Dedifferentiated amniotic fluid mesenchymal stem cell (primary cell): ENCODE measurements around the gene SLC26A6.

Source experiments
- DNase-seq: peaks from one replicate; pipeline ENCODE4 v3.0.0-alpha.2; 2016; ENCODE audit errors: extremely low spot score

Gene SLC26A6, protein sequence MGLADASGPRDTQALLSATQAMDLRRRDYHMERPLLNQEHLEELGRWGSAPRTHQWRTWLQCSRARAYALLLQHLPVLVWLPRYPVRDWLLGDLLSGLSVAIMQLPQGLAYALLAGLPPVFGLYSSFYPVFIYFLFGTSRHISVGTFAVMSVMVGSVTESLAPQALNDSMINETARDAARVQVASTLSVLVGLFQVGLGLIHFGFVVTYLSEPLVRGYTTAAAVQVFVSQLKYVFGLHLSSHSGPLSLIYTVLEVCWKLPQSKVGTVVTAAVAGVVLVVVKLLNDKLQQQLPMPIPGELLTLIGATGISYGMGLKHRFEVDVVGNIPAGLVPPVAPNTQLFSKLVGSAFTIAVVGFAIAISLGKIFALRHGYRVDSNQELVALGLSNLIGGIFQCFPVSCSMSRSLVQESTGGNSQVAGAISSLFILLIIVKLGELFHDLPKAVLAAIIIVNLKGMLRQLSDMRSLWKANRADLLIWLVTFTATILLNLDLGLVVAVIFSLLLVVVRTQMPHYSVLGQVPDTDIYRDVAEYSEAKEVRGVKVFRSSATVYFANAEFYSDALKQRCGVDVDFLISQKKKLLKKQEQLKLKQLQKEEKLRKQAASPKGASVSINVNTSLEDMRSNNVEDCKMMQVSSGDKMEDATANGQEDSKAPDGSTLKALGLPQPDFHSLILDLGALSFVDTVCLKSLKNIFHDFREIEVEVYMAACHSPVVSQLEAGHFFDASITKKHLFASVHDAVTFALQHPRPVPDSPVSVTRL

DNA sequence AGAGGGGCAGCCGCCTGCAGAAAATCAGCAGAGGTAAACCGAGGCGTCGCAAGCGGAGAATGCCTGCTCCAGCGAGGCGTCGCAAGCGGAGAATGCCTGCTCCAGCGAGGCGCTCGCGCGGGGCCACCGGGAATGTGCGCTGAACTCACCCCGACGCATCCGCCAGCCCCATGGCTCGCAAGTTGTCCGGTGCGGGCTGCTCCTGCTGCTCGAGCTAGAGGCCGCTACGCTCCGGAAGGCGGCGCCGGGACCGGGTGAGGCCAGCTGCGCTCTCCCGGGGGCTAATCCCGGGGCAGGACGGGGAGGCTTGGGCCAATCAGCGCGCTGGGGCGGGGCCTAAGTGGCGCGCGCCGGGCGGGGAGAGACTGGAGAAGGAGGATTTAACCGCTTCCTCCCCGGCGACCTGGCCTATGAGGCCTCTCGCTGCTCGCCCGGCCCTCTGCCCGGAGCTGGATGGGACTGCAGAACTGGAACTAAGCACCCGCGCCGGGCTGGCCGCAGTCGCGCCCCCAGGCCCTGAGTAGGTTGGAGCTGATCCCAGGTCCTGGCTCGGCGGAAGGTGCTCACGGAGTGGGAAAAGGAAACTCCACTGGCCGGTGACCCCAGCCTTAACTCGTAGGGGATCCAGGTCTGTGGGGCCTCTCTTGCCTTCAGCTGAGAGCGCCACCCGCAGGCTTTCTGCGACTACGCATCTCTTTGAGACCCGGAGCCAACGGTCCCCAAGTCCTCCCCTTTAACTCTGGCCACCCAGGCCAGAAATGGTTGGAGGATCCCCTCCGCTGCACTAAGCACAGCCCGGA, at the start of gene SLC26A6:
Gene SLC26A6, minus strand, starts transcription at position 240 of the 800 bp plus-strand sequence. Its CDS starts 68 bp downstream, at position 172.
- peak; percentile 95 for DNase-seq

DNA sequence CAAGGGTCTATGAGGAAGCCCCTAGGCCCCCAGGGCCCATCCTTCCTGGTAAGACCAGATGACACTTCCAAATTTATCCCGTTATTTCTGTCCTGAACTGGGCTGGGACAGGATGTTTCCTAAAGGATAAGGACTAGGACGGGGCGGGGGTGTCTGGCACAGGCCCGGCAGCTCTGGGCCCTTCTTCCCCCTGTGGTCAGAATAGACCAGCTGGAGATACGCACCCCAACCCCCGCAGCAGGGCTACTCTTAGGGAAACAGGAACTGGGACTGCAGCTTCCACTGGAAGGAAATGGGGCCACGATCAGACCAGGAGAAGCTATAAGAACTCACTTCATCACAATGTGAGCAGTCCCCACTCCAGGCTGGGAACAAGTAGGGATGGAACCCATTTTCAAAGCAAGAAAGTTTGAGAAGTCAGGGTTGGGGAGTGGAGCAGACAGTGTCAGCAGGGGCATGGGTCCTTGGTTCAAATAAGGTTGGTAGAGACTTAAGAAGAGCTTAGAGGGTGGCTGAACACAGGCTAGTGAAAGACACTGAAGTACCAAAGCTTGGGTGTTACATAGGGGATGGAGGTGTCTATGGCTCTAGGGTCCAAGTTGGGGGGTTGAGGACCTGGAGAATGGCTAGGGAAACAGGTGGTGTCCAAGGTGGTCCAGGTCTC, 49.4 kb upstream of the SLC26A6 start:
- DNase-seq = no peak

DNA sequence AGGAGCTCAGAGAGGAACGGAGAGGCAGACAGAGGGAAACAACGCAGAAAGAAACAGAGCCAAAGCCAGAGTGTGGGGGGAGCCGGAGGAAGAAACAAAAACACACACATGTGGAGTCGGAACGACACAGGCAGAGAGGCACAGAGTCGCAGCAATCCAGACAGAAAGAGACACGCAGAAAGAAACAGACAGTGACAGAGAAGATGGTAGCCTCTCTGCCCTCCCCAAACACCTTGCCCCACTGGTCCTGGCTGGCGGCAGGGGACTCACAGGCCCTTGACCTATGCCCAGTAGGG, 48.7 kb upstream of the SLC26A6 start:
- DNase-seq = no peak

DNA sequence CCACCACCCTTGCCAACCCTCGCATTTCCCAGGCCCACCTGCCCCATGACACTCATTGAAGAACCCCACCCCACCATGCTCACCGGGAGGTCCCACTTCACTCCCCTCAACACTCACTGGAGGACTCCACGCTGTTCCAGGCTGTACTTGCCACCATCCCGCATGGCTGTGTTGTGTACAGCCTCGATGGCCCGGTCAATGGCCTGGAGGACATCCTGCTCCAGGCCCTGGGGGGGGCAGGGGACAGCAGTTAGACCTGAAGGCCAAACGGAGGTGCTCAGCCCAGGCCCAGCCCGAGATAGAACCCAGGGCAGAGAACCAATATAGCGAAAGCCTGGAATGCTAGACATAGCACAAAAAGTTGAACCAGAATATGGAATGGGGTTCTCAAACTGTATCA, 47.5 kb upstream of the SLC26A6 start:
- no peak for DNase-seq

DNA sequence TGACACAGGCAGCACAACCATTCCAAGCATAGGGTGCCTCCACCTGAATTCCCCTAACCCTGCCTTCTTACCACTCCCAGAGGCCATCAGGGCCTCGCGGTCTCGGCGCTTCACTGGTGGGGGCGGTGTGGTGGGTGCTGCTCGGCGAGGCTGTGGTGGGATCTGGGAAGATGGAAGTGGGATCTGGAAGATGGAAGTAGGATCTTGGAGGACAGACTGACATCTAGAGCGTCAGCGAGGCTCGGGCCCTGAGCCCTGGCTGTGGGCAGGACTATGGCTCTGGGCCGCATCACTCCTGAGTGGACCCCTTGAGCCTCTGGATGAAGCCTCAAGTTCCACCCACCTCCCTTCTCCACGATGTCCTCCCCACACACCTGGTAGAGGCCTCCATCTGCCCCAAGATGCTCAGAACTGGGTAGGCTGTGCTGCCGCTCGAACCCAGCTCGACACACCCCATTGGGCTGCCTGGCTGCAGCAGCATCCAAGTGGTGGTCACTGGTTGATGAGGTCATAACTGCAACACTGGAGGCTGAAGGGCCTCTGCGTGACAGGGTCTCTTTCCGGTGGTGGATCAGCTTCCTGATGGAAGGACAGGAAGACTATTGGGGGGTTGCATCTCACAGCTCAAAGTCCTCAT, 46.8 kb upstream of the SLC26A6 start:
- no peak for DNase-seq

DNA sequence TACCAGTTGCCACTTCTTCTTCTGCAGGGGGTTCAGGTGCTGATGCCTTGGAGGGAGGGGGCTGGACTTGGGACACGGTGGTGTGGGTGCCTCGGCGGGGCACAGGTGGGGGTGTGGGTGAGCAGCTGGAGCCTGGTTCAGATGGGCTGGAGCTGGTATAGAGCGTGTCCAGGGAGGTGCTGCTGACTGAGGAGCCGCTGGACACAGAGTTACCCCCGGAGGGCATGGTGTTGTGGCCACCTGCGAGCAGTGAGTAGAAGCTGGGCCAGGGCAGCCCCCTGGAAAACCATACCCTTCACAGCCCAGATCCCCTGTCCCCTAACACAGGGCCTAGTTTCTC, 46.2 kb upstream of the SLC26A6 start:
- DNase-seq = no peak

DNA sequence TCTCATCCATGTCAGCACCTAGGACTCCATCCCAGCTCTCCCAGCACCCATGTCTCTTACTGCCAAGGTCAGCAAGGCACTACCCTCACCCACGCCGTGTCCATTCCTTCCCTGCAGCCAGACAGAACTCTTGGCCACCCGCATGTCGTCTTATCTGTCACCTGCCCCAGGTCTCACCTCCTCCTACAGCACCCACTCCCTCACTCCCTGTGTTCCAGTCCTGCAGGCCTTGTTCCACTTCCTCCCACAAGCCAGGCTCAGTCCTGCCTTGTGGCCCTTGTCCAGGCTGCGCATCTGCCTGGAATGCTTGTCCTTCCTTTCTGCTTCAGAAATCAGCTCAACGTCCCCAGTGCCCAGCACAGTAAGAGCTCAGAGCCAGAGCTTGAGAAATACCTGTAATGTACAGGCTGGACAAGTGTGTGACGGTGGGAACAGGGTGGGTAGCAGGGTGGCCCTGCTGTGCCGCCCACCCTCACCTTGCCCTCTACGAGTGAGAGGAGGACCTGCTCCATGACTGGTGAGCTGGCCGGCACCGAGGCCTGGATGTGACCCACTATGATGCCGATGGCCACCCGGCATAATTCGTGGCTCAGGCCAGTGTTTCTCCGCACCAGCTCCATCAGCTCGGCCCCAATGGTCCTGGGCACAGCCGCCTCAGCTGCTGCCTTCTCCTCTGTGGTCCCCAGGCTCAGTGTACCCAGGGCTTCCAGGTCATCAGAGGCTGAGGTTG, 45.7 kb upstream of the SLC26A6 start:
- DNase-seq = no peak

DNA sequence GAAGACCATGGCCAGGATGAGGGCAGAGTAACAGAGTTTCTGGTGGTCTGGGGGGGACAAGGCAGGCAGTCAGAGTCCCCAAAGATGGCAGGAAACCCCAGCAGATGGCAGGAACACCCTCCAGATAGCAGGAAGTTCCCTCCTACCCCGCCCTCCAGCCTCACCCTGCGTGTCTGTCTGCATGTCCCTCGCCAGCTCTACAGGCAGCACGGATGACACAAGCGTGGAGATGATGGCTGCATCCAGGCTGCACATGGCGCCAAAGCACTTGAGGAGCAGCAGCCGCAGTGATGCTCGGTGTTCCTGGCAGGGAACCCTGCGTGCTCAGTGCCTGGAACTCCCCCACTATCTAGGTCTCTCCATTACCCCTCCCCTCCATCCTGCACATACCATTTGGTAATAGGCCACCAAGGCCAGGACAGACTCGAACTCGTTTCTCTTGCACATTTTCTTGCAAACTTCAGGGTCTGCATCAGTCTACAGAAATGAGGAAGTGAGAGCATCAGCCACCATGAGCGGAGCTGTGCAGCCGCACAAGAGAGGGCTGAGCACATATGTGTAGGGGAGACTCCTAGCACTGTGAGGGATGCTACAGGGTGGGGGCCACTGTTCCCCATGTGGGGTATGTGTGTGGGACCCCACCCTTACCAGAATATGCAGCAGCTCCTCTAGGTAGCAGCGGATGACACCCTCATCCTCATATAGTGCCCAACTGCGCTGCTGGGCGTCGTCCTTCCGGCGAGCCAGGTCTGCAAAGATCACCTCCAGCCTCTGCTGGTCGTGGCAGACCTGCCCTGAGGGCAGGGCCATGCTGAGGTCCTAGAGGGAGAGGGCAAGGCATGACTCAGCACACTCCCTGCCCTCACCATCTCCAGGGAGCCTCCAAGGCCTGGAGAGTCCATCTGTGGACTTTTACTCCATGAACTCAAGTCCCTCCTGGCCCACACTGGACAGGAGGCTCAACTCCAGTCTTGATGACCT, 44.4 kb upstream of the SLC26A6 start:
- DNase-seq = no peak

DNA sequence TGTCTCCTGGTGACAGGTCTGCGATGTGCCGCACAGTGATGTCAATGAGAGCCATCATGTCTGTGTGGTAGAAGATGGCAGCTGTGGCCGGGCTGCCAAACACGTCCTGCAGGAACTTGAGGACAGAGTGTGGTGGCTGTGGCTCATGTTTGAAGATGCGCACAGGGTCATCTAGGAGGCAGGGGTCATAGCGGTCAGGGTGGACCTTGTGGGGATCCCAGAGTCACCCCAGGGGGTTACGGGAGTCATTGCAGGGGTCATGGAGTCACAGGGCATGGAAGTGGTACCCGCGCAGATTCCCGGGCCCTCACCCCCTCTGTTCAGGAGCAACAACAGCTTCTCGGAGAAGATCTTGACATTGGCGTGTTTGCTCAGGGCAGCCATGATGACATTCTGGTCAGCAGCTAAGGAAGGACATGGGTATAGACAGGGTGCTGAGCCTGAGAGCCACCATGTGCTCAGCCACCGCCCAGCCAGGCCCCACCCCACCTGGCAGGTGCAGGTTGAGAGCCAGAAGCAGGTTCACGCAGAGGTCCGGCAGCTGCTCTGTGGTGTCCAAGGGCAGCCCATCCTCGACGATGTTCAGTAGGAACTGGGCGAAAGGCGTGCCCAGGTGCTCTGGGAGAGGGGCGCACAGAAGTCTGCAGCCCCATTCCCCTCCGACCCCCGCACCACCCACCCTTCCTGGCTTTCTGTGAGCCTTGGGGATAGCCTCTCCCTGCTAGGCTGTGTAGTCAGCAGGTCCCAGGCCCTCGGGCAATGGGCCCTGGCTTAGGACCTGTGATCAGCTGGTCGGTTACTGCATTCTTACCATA, 43.5 kb upstream of the SLC26A6 start:
- no peak for DNase-seq

DNA sequence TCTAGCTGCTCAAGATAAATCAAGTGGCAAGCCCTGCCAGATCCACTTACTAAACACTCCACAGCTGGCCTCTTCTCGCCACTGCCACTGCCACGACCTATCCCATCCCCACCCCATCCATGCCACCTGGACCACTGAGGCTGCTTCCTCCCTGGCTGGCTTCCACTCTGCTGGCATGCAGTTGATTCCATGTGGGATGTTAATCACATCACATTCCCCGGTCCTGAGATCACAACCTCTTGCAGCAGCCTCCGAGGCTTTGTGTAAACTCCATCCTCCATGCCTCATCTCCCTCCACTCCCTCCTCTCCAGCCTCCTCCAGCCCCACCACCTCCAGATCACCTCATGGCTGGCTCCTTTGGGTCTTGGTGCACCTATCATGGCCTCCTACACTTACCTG, 42.8 kb upstream of the SLC26A6 start:
- DNase-seq = no peak

DNA sequence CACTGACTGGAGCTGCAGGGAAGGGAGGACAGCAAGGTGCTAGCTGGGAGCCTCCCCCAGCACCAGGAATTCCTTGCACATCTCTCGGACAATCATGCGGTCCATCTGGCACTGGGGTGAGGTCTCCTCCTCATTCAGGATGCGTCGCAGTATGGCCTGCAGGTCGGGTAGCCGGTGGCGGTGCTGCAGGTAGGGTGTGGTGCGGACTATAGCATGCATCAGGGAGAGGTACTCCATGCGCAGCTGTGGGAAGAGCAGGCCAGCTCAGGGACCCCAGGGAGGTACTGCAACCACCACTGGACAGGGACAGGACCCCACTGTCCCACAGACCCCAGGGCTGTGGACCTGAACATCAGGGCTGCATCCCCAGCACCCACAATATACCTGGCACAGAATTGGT, 39.2 kb upstream of the SLC26A6 start:
- no peak for DNase-seq

DNA sequence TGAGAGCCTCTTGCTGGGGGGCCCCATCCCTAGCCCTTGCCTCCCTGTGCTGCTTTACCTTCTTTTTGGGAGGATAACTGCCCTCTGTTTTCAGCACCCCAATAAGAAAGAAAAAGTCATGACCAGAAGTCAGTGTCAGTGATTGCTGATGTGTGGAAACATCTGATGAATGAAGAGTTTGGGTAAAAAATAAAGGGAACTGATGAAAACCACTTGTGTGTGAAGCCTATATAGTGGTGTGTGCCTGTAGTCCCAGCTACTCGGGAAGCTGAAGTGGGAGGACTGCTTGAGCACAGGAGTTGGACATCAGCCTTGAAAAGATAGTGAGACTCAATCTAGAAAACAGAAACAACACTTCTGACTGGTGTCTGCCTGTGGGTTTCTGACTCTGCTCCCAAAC, 37.3 kb upstream of the SLC26A6 start:
- DNase-seq = no peak

DNA sequence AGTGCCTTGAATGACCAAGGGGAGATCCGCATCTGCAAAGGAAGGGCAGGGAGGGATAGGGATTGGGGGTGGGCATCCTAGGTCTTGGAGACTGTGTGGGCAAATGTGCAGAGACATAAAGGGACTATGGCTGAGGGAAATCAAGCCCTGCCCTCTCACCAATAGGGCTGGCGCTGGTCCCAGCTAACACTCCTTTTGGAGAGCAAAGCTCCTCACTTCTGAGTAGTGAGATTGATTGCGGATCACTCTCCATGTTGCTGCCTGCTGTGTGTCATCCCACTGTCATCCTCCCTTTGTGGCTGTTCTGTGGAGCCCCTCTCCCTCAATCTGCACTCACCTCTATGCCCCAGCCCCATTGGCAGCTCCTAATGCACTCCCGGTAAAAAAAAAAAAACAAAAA, 29.7 kb upstream of the SLC26A6 start:
- DNase-seq = no peak

DNA sequence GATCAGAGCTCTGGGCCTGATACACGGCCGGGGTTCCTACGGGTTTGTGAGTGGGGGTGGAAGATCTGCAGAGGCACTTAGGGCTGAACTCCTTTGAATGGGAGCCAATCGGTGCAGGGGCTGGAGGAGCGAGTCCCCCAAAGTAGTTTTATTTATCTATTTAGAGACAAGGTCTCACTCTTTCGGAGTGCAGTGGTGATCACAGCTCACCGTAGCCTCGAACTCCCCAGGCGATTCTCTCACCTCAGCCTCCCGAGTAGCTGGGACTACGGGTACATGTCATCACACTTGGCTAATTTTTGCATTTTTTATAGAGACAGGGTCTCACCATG, 29.0 kb upstream of the SLC26A6 start:
- DNase-seq = no peak

DNA sequence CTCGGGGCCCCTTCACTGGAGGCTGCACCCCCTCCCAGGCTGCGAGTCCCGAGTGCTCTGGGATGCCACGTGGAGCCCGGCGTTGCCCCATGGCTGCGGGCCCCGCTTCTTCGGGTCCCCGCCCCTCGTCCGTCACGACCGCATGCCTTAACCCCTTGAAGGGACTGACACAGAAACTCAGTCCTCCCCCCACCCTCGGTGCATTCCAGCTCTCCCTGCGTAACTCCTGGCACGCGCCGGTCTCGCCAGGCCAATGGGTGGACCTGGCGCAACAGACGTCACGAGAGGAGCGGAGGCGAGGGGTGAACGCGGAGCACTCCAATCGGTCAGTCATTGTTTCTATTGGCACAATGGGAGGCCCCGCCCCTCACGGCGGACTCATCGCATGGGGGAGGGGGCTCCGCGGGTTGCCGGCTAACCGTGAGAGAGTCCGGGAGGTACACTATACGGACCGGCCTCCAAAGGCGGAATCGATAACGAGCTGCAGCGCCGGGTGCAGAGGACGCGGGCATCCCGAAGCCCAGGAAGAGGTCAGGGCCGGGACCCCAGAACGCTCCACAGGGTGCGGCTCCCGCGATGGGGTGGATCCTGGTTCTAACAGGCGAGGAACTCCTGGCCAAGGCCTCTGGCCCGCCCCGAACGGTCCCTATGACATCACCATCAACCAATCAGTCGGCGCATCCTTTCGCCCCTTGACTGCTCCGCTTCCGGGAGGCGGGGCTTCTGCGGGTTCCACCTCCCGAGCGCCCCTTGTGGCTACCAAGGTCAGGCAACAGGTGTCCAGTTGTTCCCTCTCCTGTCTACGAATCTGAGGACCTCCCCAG, 28.4 kb upstream of the SLC26A6 start:
- DNase-seq = peak; percentile 87

DNA sequence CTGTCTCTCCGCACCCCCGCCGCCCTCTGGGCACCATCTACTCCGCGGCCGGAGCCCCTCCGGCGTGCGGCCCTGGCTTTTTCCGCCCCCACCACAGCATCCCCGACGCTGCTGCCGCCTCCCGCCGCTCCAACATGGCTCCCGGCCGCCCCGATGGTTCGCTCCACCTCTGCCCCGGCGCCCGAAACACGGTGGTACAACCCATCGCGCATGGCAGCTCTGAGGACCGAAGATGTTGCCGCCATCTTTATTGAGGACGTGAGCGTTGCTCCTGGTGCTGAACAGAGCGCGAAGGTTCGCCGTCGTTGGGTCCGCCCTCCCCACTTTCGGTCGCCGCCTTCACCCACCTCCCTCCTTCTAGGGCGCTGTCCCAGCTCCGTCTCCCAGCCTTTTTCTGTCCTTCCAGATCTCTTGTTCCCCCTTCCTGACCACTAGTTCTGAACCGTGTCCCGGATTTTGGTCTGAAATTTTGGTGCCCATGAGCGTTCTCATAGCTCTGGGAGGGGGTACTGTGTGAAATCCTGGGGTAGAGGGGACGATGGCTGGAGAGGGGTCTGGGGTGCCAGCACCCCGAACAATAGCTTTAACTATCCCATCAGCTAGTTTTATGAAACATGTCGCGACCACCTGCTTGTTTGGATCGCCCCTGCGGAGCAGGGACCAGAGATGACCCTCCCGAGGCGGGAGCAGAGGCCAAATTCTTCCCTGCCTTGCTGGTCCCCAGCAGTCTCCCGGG, 27.7 kb upstream of the SLC26A6 start, which contains the start of gene CELSR3:
Gene CELSR3, minus strand, starts transcription at position 134 of the 736 bp plus-strand sequence. CDS start 252 bp downstream, outside the sequence.
- DNase-seq = peak; percentile 52

DNA sequence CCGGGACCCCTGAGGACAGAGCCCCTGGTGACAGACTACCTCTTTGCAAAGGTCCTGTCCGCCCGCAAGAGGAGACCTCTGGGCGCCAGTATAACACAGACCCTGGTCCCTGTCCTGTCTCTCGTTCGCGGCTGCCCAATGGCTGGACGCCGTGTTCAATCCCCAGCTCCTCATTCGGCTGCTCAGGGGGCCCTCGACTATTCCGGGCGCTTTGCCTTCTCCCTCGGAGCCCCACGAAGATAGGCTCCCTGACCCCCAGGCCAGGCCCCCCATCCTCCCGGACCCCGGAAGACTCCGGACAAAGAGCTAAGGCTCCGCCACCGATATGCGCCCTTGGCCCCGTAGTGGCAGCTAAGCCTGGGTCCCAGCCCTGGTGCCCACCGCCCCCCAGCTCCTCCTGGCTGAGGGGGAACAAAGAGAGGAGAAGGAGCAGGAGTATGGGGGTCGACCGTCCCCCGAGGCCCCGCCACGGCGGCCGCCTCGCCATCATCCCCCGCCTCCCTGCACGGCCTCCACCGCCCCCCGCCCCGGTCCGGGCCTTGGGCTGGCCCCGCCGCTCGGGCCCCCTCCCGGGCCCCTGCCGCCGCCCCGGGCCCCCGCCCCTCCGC, 27.0 kb upstream of the SLC26A6 start:
- no peak for DNase-seq
